Posterior cingulate gyrus (tissue), 11 donors: ENCODE measurements around the gene TFF2.

Experiments
- DNase-seq, 10 donors: peaks; one replicate each; pipeline versions ENCODE4 v3.0.0 to v3.0.0-alpha.2; 2020 to 2021; ENCODE audit warnings: mixed read lengths in 3 of 10
- intact Hi-C: fragments of 100-400 bp; cut with DNase I; formaldehyde crosslinking; loops from one replicate; pipeline ENCODE4 v1.15.1; 2023

The TFF2 gene

GRCh38 chr21:42336054-42336453 is 14.7 kb downstream of the TFF2 start:
- no peak for DNase-seq
- intact Hi-C loops: no loop called here

DNA sequence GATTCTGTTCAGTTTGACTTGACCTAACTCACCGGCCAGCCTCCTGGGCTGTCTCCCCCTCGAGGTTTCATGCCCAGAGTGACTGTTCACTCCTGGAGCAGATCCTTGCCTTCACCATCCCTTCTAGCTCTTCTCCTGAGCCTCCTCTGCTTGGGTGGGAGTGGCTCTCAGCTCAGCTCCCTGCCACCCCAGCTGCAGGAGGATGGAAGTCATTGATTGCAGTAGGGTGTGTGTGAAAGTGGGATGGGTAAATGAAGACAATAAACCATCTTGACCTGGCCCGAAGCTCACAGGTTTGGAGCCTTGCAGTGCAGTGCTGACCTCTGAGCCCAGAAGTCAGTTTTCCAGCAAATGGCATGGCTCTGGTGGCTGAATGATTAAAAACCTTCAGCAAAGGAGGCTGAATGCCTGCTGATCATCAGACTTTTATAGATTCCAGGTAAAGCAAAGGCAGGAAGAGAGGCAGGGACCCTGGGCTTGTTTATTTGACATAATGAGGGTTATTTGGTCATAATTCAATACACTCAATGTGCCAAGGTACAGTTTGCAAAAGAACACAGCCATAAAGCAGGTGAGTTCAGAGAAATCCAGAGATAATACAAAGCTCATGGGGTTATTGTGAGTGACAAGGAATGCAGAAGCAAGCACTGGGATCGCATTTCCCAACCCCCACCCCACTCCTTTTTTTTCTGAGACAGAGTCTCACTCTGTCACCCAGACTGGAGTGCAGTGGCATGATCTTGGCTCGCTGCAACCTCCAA is 18.1 kb downstream of the TFF2 start:
- intact Hi-C loops: no loop called here
- no peak for DNase-seq

GRCh38 chr21:42331660-42332059 is 19.1 kb downstream of the TFF2 start:
- no peak for DNase-seq
- intact Hi-C loops: no loop called here

DNA sequence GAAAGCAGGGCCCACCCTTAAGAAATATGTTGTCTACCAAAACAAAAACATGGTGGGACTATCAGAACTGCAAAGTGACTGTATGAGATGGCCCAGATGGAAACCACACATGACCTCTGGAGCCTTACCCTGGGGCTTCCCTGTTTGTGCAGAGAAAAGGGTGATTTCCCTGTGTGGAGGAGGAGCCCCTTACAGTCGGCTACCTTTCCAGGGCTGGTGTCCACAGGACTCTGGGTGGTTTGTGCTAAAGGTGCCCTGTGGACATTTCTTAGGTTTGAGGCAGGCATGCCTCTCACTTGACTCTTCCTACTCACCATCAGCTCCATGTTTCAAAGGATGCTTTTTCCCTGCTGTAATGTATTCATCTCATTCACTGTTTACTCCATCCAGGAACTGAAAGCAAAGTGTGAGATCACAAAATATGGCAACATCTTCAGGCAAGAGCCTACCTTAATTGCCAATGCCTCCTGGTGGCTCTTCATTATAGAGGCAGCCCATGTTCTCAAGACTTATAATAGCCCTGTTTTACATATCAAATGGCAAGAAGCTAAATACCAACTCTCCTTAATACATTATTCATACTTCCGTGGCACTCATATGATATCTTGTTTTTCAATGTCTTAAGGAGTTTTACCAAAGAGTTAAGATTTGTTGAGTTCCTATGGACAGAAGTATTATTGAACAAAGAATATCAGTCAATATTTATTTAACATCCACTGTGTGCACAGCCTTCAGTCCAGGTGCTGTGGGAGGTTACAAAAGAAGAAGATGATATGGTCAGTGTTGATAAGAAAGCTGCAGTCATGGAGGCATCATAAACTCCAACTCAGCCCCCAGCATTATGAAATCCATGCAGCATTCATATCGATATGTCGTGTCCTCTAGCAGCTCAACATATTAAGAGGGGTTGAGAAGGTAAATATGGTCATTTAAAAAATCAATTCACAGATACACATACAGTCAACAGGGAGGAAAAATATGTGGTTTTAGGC is 20.1 kb downstream of the TFF2 start:
- no peak for DNase-seq
- intact Hi-C loops: no loop called here

DNA sequence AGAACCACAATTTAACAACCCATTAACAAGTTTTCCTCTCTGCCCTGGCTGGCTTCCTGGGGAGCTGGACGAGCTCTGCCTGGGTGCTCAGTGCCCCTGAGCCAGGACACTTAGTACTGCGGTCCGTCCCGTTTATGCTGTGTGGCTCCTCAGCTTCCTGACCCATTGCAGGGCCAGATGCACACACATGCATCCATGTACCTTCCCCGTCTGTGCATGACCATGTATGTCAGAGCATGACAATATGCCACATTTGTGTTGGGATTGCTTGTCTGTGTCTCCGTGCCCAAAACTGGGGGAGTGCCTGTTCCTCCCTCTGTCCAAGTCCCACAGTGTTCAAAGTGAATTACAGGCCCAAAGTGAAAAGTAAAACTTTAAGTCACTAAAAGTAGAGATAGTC is 25.9 kb downstream of the TFF2 start:
- intact Hi-C loops: no loop called here

DNA sequence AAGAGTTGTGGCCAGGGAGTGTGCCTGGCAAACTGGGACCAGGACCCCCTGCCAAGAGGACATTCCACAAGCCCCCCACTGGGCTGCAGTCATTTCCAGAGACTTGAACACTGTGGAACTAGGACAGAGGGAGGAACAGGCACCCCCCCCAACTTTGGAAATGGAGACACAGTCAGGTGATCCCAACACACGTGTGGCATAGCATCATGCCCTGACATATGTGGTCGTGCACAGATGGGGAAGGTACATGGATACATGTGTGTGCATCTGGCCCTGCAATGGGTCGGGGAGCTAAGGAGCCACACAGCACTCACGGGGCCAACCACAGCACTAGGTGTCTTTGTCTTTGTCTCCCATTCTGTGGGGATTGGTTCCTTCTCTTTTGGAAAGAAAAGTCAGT is 28.9 kb downstream of the TFF2 start:
- peak in 1 of 10 donors; percentile 43 for DNase-seq
- intact Hi-C loops: no loop called here

More for the DNA sequence above, 25.9 kb downstream of the TFF2 start:
- peak in 1 of 10 donors; percentile 18 for DNase-seq

DNA sequence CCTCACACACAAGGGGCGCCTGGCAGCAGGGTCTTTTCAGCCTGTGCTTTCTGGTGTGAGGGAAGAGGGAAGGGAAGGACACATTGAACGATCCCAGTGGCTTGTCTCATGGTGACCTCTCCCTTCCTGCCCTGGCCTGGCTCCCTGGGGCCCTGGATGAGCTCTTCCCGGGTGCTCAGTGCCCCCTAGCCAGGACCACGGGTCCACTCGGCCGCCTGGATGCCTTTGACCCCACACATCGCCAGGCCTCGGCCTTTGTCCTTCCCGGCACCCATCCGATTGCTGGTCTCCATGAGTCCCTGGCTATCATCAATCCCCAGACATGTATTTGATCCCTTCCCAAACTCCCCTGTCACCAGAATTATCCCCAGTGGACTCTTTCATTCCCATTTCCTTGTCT is 29.6 kb downstream of the TFF2 start:
- peak in 1 of 10 donors; percentile 55 for DNase-seq
- intact Hi-C loops: no loop called here

DNA sequence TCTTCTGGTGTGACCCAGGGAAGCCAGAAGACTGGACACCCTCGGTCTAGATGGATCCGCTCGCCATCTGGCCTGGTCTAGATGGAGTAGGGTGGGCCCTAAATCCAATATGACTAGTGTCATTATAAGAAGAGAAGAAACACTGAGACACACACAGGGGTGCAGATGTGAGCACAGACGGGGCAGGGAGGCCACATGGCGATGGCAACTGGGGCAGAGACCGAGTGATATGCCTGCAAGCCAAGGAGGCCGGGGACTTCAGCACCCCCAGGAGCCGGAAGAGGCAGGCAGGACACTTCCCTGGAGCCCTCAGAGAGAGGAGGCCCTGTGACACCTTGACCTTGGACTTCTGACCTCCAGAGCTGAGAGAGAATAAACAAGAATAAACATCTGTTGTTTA is 30.0 kb downstream of the TFF2 start:
- intact Hi-C loops: no loop called here
- DNase-seq: peak in 1 of 10 donors; percentile 27

GRCh38 chr21:42319851-42320572 is 30.8 kb downstream of the TFF2 start:
- DNase-seq: peak in 2 of 10 donors; percentile 52 to 78
- intact Hi-C loops: no loop called here

DNA sequence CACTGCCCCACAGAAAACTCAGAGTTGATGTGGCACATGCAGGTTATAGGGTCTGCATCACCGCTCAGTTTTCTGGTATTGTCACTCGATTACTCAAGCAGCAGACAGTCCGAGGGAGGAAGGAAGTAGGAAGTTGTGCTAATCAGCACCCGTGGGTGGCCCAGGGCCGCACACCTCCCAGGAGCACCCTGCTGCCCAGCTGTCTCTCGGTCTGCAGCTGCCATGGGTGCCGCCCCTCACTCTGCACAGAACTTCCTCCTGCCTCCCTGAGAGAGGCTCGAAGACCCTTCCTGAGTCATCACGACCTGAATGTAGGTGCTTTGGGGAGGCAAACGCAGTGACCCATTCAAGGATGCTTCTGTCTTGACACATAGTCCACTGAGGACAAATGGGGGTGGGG is 31.4 kb downstream of the TFF2 start:
- DNase-seq: peak in 2 of 10 donors; percentile 42 to 68
- intact Hi-C loops: no loop called here

- intact Hi-C loops: no loop called here
- peak in 2 of 10 donors; percentile 62 to 79 for DNase-seq
These were observed 32.7 kb downstream of the TFF2 start for GRCh38 chr21:42317826-42318746.

DNA sequence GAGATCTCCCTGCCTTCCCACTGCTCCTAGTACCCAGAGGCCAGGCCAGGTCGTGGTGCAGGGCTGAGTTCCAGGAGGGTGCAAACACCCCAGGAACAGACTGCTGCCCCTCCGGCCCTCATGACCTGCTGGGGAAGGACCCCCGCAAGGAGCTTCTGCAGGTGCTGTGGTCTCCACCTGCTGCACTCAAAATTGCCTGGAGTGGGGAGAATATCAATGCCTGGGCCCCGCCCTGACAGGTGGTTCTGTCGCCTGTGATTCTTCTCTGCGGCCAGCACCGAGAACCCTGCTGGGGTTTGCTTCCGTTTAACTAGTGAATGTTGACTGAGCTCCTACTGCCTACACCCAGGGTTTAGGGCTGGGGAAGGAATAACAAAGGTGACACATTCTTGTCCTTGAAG is 33.5 kb downstream of the TFF2 start:
- DNase-seq: peak in 2 of 10 donors; percentile 41 to 48
- intact Hi-C loops: no loop called here

- intact Hi-C loops: no loop called here
- peak in 2 of 10 donors; percentile 53 to 66 for DNase-seq
These were observed 33.9 kb downstream of the TFF2 start for GRCh38 chr21:42316891-42317290.

- DNase-seq: peak in 1 of 10 donors; percentile 60
- intact Hi-C loops: no loop called here
These were observed 35.4 kb downstream of the TFF2 start, which contains the start of gene TFF3 for GRCh38 chr21:42315296-42315891. TSS of gene TFF3 (minus strand) at chr21:42315409. CDS start at chr21:42315374, 35 bp downstream.

DNA sequence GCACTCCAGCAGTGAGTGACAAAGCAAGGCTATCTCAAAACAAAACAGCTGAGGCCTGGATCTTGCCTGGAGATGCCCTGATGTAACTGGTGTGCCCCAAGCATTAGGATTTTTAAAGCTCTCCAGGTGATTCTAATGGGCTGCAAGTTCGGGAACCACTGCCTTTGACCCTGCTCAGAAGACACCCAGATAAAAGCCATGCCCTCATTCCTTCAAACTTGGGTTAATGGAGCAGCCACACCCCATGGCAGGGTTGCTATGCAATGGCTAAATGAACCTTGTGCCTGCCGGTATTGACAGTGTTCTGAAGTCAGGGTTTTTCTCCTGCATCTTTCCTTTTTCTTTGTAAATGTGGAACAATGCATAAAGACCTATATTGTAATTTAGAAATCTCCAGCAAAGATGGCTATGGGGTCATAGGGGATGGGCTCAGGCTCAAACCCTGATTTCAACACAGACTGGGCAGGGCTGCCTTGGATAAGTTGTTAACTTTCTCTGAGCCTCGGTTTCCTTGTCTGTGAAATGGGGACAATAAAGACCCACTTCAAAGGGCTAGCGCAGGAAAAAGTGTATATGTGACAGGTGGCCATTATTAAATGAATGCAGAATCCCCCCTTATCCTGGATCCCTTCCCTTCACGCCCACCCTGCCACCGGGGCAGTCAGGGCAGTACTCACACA is 36.0 kb downstream of the TFF2 start:
- intact Hi-C loops: no loop called here
- DNase-seq: peak in 1 of 10 donors; percentile 4

- intact Hi-C loops: no loop called here
- DNase-seq: peak in 3 of 10 donors; percentile 25 to 69 (median 46)
These were observed 37.3 kb downstream of the TFF2 start for GRCh38 chr21:42313501-42313969.

- peak in 2 of 10 donors; percentile 74 to 79 for DNase-seq
These were observed 38.1 kb downstream of the TFF2 start for GRCh38 chr21:42312626-42313104.

More at GRCh38 chr21:42312626-42313104, 38.1 kb downstream of the TFF2 start:
- intact Hi-C loops: no loop called here
